ENCODE measurements around the gene LYZL1.
"Not testable (repeated sequence)": the region's sequence is repeated elsewhere in the genome, so short reads cannot be mapped to it uniquely, and the experiment has no call there.

LYZL1 gene

DNA sequence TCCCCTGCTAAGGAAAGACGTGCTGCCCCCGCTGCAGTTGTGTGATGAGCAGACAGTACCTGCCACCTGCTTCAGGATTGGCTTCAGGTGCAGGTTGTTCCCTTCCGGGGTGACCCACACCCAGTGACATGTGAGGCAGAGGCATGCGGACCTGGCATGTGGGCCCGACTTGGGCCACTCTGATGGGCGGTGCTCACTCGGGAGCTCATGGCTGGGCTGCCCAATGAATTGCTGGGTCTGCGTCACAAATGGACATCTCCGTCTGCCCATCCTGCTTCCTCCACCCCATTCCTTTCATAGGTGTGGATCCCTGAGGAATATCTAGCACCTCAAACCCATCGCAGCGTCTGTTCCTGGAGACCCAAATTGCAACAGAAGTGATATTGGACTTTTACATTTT is 19.3 kb downstream of the LYZL1 start:
- not testable (repeated sequence) for DNase-seq (ENCODE audit: low read depth in 2 of 2)

GRCh38 chr10:29309465-29309864 is 20.6 kb downstream of the LYZL1 start:
- no peak for DNase-seq (ENCODE audit: low read depth in 2 of 2)

GRCh38 chr10:29310463-29310862 is 21.6 kb downstream of the LYZL1 start:
- not testable (repeated sequence) for DNase-seq (ENCODE audit: low read depth in 2 of 2)

GRCh38 chr10:29313071-29313470 is 24.2 kb downstream of the LYZL1 start:
- DNase-seq (ENCODE audit: low read depth in 2 of 2), result no peak

DNA sequence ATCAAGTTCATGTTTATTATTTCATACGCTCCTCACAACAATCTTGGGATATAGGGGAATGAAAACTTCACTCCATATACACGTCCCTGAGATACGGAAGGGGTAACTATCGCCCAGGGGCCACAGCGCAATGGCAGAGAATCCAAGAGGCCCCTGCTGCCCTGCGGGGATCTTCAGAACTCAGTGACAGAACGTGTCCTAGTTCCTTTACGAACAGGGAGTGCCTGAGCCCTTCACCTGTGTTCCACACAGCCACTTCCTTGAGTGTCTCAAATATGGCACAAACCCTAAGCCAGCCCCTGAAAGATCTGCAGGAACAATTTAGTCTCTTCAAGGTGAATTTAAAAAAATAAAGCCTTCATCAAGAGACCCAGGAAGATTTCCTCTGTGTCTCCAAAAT is 25.9 kb downstream of the LYZL1 start:
- no peak for DNase-seq (ENCODE audit: low read depth in 2 of 2)

DNA sequence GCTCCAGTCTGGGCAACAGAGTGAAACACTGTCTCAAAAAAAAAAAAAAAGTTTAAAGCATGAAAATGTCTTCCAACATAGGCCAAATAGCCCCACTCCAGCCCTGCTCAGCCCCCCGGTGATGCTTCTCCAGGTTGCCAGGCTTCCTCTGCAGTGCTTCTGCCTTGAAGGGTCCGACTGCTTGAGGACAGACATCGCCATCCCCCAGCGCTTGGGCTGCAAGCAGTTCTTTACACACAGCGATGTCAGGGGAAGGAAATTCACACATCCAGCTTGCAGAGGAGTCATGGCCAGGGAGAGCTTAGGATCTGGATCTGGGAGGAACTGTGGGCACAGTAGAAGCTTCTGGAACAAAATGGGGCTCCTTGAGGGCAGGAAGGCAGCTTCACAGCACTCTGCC is 26.9 kb downstream of the LYZL1 start:
- no peak for DNase-seq (ENCODE audit: low read depth in 2 of 2)

DNA sequence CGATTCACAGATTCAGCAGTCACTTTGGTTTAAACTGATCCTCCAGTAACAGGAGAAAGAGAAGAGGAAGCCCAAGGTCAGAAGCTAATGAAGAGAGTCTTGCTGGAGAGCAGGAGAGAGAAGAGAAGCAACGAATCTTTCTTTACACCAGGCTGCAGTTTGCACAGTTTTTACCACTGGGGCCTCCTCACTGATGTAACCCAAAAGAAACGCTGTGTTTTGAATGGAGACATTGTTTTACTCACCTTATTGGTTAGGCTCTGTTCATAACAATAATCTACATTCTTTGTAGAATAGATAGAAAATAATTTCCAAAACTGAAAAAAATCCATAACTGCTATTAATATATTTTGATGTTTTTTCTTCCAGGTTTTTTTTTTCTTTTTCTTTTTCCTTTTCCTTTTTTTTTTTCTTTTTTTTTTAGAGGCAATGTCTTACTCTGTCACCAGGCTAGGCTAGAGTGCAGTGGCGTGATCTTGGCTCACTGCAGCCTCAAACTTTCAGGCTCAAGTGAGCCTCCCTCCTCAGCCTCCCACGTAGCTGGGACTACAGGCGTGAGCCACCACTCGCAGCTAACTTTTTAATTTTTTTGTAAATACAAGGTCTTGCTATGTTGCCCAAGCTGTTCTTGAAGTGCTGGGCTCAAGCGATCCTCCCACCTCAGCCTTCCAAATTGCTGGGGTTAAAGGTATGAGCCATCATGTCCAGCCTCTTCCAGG is 27.6 kb downstream of the LYZL1 start:
- no peak for DNase-seq (ENCODE audit: low read depth in 2 of 2)

GRCh38 chr10:29317027-29317420 is 28.2 kb downstream of the LYZL1 start:
- no peak for DNase-seq (ENCODE audit: low read depth in 2 of 2)

- DNase-seq (ENCODE audit: low read depth in 2 of 2), result no peak
Observed at GRCh38 chr10:29317423-29318021, 28.7 kb downstream of the LYZL1 start.

- DNase-seq (ENCODE audit: low read depth in 2 of 2), result not testable (repeated sequence)
Observed at GRCh38 chr10:29318141-29319071, 29.5 kb downstream of the LYZL1 start.

- DNase-seq (ENCODE audit: low read depth in 2 of 2), result no peak
Observed at GRCh38 chr10:29319205-29319781, 30.4 kb downstream of the LYZL1 start.

DNA sequence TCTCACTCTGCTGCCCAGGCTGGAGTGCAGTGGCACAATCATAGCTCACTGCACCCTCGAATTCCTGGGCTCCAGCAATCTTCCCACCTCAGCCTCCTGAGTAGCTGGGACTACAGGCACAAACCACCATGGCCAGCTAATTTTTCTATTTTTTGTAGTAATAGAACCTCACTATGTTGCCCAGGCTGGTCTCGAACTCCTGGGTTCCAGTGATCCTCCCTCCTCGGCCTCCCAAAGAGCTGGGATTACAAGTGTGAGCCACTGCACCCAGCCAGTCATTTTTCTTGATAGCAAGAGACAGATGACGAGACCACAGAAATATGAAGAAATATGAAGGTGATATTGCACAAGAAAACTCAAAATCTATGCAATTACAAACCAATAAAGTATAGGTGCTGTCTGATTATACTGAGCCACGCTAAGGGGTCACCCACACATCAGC is 31.8 kb downstream of the LYZL1 start:
- not testable (repeated sequence) for DNase-seq (ENCODE audit: low read depth in 2 of 2)

DNA sequence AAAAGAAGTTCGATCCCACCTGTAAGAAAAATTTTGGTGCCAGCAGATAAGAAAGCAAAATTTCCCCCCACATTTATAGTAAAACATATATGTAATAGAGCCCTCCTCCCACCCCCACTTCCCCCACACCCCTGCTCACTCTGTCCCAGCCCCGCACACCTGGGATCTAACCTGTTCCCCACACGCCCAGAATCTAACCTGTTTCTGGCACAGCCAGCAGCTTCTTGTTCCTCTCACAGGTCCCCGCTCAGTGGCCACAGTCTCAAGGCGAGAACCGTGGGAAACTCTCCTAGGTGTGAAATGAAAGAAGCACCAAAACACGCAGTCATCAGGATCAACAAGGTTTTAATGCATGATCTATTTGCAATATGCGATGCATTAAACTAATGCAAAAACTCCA is 32.8 kb downstream of the LYZL1 start:
- no peak for DNase-seq (ENCODE audit: low read depth in 2 of 2)

DNA sequence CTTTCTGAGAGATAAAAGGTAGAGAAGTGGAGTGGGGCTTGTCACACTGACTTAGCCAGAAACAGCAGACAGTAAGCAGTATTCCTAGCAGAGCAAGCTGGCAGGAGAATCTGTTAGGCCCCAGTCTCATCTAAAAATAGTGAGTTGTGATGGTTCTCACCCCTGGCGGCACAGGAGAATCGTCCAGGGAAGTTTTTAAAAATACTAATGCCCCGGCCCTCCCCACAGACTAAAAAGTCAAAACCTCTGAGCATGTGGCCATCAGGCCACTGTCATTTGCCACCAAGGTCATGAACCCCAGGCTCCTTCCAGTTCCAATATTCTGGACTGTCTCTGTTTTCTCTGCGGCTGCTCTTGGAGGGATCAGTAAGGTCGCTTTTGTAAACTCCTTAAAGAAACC is 34.0 kb downstream of the LYZL1 start:
- DNase-seq (ENCODE audit: low read depth in 2 of 2), result no peak

DNA sequence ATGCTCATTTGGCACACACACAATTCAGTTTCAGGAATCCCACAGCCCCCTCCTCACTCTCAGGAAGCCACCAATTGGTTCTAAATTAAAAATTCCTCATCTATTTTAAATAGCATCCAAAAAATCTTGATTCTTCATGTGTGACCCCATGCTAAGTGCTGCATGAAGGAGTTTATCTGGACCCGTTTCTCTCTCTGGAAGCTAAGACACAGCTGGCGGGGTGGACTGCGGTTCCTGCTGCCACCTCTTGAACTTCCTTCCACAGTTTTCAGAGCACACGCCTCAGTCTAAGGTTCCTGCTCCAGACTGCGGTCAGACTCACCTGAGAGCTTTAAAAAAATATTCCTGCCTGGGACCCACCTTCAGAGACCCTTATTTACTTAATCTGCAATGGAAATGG is 34.5 kb downstream of the LYZL1 start:
- DNase-seq (ENCODE audit: low read depth in 2 of 2), result no peak

GRCh38 chr10:29324220-29324841 is 35.5 kb downstream of the LYZL1 start:
- no peak for DNase-seq (ENCODE audit: low read depth in 2 of 2)

DNA sequence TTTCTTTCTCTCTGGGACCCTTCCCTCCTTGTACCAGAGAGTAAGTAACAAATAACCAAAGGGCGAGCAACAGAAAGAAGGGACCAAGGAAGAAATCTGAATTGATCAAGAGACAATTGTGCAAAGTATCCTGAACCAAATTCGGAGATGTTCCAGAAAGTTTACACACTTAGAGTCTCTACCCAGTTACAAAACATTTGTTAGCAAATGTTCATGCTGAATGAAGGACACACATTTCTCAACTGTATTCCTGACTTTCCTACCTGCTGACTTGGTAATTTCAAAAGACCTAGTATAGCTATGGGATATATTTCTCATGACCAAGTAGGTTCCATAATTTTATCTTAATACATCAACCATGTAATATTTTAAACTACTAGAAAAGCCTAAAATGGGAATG is 37.4 kb downstream of the LYZL1 start:
- DNase-seq (ENCODE audit: low read depth in 2 of 2), result no peak

- DNase-seq (ENCODE audit: low read depth in 2 of 2), result no peak
Observed at GRCh38 chr10:29326886-29327745, 38.2 kb downstream of the LYZL1 start.

DNA sequence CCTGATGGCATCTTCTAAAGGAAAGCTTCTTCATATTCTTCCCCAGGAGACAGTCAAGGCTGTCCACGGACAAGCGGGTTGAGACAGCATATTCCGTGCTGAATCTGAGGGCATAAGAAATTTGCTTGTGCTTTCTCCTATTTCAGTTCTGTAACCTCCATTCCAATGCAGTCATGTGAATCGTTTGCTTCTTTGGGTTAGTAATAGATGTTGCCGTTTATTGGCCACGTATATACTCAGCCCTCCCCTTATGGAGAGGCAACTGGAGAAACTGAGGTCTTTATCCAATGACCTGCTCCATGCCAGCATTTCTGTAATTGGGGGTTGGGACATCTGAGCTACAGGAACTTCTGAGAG is 38.9 kb downstream of the LYZL1 start:
- DNase-seq (ENCODE audit: low read depth in 2 of 2), result no peak

DNA sequence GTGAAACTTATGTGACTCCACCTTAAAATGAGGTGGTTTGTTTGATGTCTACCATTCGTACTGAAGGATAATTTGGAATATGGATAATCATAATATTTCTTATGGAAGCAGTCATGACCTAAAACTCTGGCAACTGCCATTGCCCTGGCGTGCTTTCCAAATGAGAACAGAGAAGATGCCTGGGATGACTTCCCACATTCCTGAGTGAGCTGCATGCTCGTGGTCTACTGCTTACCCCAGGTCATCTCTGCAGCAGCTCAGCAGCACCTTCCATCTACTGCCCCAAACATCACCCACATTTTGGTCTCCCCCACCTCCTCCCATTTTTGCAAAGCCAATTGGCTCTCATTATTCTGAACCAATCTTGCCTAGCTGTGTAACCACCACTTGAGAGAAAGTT is 40.1 kb downstream of the LYZL1 start:
- DNase-seq (ENCODE audit: low read depth in 2 of 2), result no peak

DNA sequence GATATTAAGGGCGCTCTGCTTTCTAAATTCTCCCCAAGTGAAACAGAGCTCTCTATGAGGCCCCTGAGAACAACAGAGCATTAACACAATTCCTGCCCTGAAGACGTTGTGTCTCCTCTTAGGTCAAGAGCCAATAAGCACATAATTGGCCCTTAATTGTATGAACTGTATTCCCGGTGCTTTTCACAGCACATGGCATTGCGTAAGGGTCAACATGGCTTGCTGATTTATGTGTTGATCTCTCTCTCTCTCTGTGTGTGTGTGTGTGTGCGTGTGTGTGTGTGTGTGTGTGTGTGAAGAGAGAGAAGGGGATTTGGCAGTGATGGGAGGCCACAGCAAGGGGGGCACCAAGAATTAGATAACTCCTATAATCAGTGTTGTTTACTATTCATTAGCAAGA is 40.5 kb downstream of the LYZL1 start:
- DNase-seq (ENCODE audit: low read depth in 2 of 2), result no peak
